Hepatocyte (in vitro differentiated cells): ENCODE data around the gene AMPH. TPM values are rescaled to one million over a fixed set of nuclear protein-coding genes. Genes with fewer than 3 reads are reported as not detected.

Experiments used
- DNase-seq: peaks from one replicate; pipeline ENCODE4 v3.0.0-alpha.2; 2016; ENCODE audit warnings: low spot score
- H2AFZ ChIP-seq: fragments of 200-600 bp; sonication (generic); 2 replicates; pipeline ENCODE4 v1.6.0; 2016; ENCODE audit warnings: antibody characterized with exemption, mild to moderate bottlenecking
- H3K27ac ChIP-seq: fragments of 200-600 bp; sonication (generic); 2 replicates; pipeline ENCODE4 v1.5.1; 2016; ENCODE audit warnings: mild to moderate bottlenecking
- H3K27me3 ChIP-seq: fragments of 200-600 bp; sonication (generic); 2 replicates; pipeline ENCODE4 v1.6.1; 2016
- H3K36me3 ChIP-seq: fragments of 200-600 bp; sonication (generic); replicated peaks from 2 replicates; pipeline ENCODE4 v1.5.1; 2016; ENCODE audit warnings: low read depth; ENCODE audit not compliant: insufficient read depth
- H3K4me1 ChIP-seq: fragments of 200-600 bp; sonication (generic); 2 replicates; pipeline ENCODE4 v1.5.1; 2016; ENCODE audit warnings: mild to moderate bottlenecking, moderate library complexity; ENCODE audit not compliant: insufficient read depth
- H3K4me2 ChIP-seq: fragments of 200-600 bp; sonication (generic); 2 replicates; pipeline ENCODE4 v1.6.0; 2016
- H3K4me3 ChIP-seq: fragments of 200-600 bp; sonication (generic); 2 replicates; pipeline ENCODE4 v1.5.1; 2016; ENCODE audit warnings: mild to moderate bottlenecking
- H3K79me2 ChIP-seq: fragments of 200-600 bp; sonication (generic); 2 replicates; pipeline ENCODE4 v1.6.0; 2017; ENCODE audit warnings: mild to moderate bottlenecking
- H3K9me2 ChIP-seq: fragments of 200-600 bp; sonication (generic); replicated peaks from 2 replicates; pipeline ENCODE4 v1.6.0; 2017; ENCODE audit warnings: mild to moderate bottlenecking; ENCODE audit not compliant: insufficient read depth
- H3K9me3 ChIP-seq: fragments of 200-600 bp; sonication (generic); 2 replicates; pipeline ENCODE4 v1.5.1; 2016; ENCODE audit warnings: low read depth, mild to moderate bottlenecking
- H4K20me1 ChIP-seq: fragments of 200-600 bp; sonication (generic); 2 replicates; pipeline ENCODE4 v1.6.0; 2016; ENCODE audit warnings: mild to moderate bottlenecking; ENCODE audit not compliant: insufficient read depth, poor library complexity, severe bottlenecking
- CTCF ChIP-seq: fragments of 200-600 bp; sonication (generic); IDR thresholded peaks from 2 replicates; pipeline ENCODE4 v1.5.1; 2016; ENCODE audit warnings: antibody characterized with exemption, mild to moderate bottlenecking; ENCODE audit not compliant: poor library complexity
- EZH2 ChIP-seq: fragments of 200-600 bp; sonication (generic); IDR thresholded peaks from 2 replicates; pipeline ENCODE4 v1.6.1; 2016; ENCODE audit warnings: antibody characterized with exemption, mild to moderate bottlenecking, borderline replicate concordance
- EZH2phosphoT487 ChIP-seq: fragments of 200-600 bp; sonication (generic); IDR thresholded peaks from one replicate; pipeline ENCODE4 v1.6.1; 2018; ENCODE audit warnings: antibody characterized with exemption, mild to moderate bottlenecking, low read depth, moderate library complexity; ENCODE audit not compliant: unreplicated experiment, severe bottlenecking
- WGBS: methylation state at CpG from one replicate; pipeline ENCODE4 v1.1.6; 2016; ENCODE audit warnings: low lambda C conversion rate; ENCODE audit errors: missing lambda C conversion rate; 5-methylcytosine and 5-hydroxymethylcytosine counted together
- polyA plus RNA-seq: library from polyadenylated mRNA; unstranded; fragments of >200 nt; fragmentation: Nextera tagmentation; extraction: Ambion mirVana; gene quantifications from 2 replicates; pipeline ENCODE4 v1.2.1, GENCODE V29; 2016
- total RNA-seq: library from RNA; depleted of rRNA; stranded (reverse); fragments of >200 nt; gene quantifications from 2 replicates; pipeline ENCODE4 v1.2.3, GENCODE V29; 2014

AMPH gene
- total and polyA plus RNA-seq, 2 experiments from 2014 or later, result 2.0 to 2.8 TPM

- no peaks in the 10 kb centered on the region for H3K36me3 ChIP-seq
- no peaks in the 10 kb centered on the region for H3K4me1 ChIP-seq
- H3K9me2 ChIP-seq, result no peaks in the 10 kb centered on the region
- no peak overlapping the region for H2AFZ ChIP-seq
- H3K9me3 ChIP-seq, result no peaks in the 10 kb centered on the region
- no peak overlapping the region for H3K4me2 ChIP-seq
- no peaks in the 10 kb centered on the region for H3K27me3 ChIP-seq
- H3K79me2 ChIP-seq, result no peaks in the 10 kb centered on the region
- DNase-seq, result no peak
- H3K4me3 ChIP-seq, result no peak overlapping the region
- H3K27ac ChIP-seq, result no peak overlapping the region
- no peaks in the 10 kb centered on the region for H4K20me1 ChIP-seq
- no peak for TF ChIP-seq CTCF
- TF ChIP-seq EZH2phosphoT487, result no peak
- TF ChIP-seq EZH2, result no peak
- WGBS, result 93% methylated on average over 2 of the region's 2 CpGs
Observed at GRCh38 chr7:38512291-38512690, 118.9 kb downstream of the AMPH start.

GRCh38 chr7:38507384-38507783 lies 123.8 kb downstream of the AMPH start:
- no peaks in the 10 kb centered on the region for H3K9me2 ChIP-seq
- H3K27me3 ChIP-seq, result no peaks in the 10 kb centered on the region
- H3K4me3 ChIP-seq, result no peak overlapping the region
- TF ChIP-seq CTCF, result no peak
- no peak for TF ChIP-seq EZH2phosphoT487
- TF ChIP-seq EZH2, result no peak
- H3K4me2 ChIP-seq, result no peak overlapping the region
- no peaks in the 10 kb centered on the region for H3K79me2 ChIP-seq
- no peaks in the 10 kb centered on the region for H4K20me1 ChIP-seq
- no peak overlapping the region for H3K27ac ChIP-seq
- no peaks in the 10 kb centered on the region for H3K36me3 ChIP-seq
- H2AFZ ChIP-seq, result no peak overlapping the region
- no peaks in the 10 kb centered on the region for H3K9me3 ChIP-seq
- DNase-seq, result no peak
- WGBS, result 83% methylated on average over 2 of the region's 2 CpGs
- H3K4me1 ChIP-seq, result no peaks in the 10 kb centered on the region

GRCh38 chr7:38506756-38507155 lies 124.4 kb downstream of the AMPH start:
- no peaks in the 10 kb centered on the region for H3K36me3 ChIP-seq
- no peaks in the 10 kb centered on the region for H3K4me1 ChIP-seq
- no peak overlapping the region for H2AFZ ChIP-seq
- H3K9me2 ChIP-seq, result no peaks in the 10 kb centered on the region
- H3K4me3 ChIP-seq, result no peak overlapping the region
- no peaks in the 10 kb centered on the region for H3K9me3 ChIP-seq
- 85% methylated on average over 3 of the region's 3 CpGs for WGBS
- no peak overlapping the region for H3K27ac ChIP-seq
- H3K27me3 ChIP-seq, result no peaks in the 10 kb centered on the region
- no peak overlapping the region for H3K4me2 ChIP-seq
- H3K79me2 ChIP-seq, result no peaks in the 10 kb centered on the region
- no peak for DNase-seq
- no peaks in the 10 kb centered on the region for H4K20me1 ChIP-seq
- no peak for TF ChIP-seq CTCF
- no peak for TF ChIP-seq EZH2
- TF ChIP-seq EZH2phosphoT487, result no peak

- H3K36me3 ChIP-seq, result no peaks in the 10 kb centered on the region
- no peak for DNase-seq
- no peaks in the 10 kb centered on the region for H3K9me3 ChIP-seq
- no peak for TF ChIP-seq CTCF
- TF ChIP-seq EZH2phosphoT487, result no peak
- TF ChIP-seq EZH2, result no peak
- no peaks in the 10 kb centered on the region for H3K4me1 ChIP-seq
- H3K4me2 ChIP-seq, result no peak overlapping the region
- H3K9me2 ChIP-seq, result no peaks in the 10 kb centered on the region
- H3K79me2 ChIP-seq, result no peaks in the 10 kb centered on the region
- 100% methylated on average over 1 of the region's 1 CpG for WGBS
- H2AFZ ChIP-seq, result no peak overlapping the region
- no peaks in the 10 kb centered on the region for H3K27me3 ChIP-seq
- no peak overlapping the region for H3K27ac ChIP-seq
- no peaks in the 10 kb centered on the region for H4K20me1 ChIP-seq
- H3K4me3 ChIP-seq, result no peak overlapping the region
Observed at GRCh38 chr7:38506004-38506403, 125.2 kb downstream of the AMPH start.
